ENCODE data around the gene PCDHA8.
"Not testable (repeated sequence)": the region's sequence is repeated elsewhere in the genome, so short reads cannot be mapped to it uniquely, and the experiment has no call there.

The PCDHA8 gene

DNA sequence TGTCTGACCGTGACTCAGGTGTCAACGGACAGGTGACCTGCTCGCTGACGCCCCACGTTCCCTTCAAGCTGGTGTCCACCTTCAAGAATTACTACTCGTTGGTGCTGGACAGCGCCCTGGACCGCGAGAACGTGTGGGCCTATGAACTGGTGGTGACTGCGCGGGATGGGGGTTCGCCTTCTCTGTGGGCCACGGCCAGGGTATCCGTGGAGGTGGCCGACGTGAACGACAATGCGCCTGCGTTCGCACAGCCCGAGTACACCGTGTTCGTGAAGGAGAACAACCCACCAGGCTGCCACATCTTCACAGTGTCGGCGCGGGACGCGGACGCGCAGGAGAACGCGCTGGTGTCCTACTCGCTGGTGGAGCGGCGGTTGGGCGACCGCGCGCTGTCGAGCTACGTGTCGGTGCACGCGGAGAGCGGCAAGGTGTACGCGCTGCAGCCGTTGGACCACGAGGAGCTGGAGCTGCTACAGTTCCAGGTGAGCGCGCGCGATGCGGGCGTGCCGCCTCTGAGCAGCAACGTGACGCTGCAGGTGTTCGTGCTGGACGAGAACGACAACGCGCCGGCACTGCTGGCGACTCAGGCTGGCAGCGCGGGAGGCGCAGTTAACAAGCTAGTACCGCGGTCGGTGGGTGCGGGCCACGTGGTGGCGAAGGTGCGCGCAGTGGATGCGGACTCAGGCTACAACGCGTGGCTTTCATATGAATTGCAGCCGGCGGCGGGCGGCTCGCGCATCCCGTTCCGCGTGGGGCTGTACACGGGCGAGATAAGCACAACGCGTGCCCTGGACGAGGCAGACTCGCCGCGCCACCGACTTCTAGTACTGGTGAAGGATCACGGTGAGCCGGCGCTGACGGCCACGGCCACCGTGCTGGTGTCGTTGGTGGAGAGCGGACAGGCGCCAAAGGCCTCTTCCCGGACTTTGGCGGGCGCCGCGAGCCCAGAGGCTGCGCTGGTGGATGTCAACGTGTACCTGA lies 29.5 kb downstream of the PCDHA8 start:
- Histone ChIP-seq H3K36me3 (ENCODE audit: control insufficient read depth, low read length) (no peaks in the 10 kb centered on the region), H3K4me1 (ENCODE audit: control insufficient read depth, low read length) (no peaks in the 10 kb centered on the region), H3K4me3 (ENCODE audit: low read length) (no peak overlapping the region), H3K27ac (ENCODE audit: low read depth, low read length) (no peak overlapping the region), H3F3A (ENCODE audit: control insufficient read depth, insufficient read depth) (no peaks in the 10 kb centered on the region), H3K4me2 (ENCODE audit: low read length) (no peak overlapping the region), H3K79me2 (ENCODE audit: control insufficient read depth, low read length) (no peaks in the 10 kb centered on the region), H3K27me3 (ENCODE audit: control insufficient read depth, low read length) (0 out of 2 replicates have a peak, but pooled peaks cover 2% of the 10 kb centered on the region), H4K20me1 (ENCODE audit: control insufficient read depth, insufficient read depth, low read depth, low read length) (no peaks in the 10 kb centered on the region), H3K9me3 (ENCODE audit: control insufficient read depth, insufficient read depth, low read length) (no peaks in the 10 kb centered on the region), H3K9me2 (replicated peaks; ENCODE audit: control insufficient read depth, low read length) (no peaks in the 10 kb centered on the region)
- TF ChIP-seq, protein P1, sequence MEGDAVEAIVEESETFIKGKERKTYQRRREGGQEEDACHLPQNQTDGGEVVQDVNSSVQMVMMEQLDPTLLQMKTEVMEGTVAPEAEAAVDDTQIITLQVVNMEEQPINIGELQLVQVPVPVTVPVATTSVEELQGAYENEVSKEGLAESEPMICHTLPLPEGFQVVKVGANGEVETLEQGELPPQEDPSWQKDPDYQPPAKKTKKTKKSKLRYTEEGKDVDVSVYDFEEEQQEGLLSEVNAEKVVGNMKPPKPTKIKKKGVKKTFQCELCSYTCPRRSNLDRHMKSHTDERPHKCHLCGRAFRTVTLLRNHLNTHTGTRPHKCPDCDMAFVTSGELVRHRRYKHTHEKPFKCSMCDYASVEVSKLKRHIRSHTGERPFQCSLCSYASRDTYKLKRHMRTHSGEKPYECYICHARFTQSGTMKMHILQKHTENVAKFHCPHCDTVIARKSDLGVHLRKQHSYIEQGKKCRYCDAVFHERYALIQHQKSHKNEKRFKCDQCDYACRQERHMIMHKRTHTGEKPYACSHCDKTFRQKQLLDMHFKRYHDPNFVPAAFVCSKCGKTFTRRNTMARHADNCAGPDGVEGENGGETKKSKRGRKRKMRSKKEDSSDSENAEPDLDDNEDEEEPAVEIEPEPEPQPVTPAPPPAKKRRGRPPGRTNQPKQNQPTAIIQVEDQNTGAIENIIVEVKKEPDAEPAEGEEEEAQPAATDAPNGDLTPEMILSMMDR (IDR thresholded peaks at IDR 0.05; ENCODE audit: low read depth, low read length, poor library complexity, severe bottlenecking): no peak
- TF ChIP-seq EZH2phosphoT487 (IDR thresholded peaks at IDR 0.05; ENCODE audit: borderline replicate concordance, low read length): no peak

DNA sequence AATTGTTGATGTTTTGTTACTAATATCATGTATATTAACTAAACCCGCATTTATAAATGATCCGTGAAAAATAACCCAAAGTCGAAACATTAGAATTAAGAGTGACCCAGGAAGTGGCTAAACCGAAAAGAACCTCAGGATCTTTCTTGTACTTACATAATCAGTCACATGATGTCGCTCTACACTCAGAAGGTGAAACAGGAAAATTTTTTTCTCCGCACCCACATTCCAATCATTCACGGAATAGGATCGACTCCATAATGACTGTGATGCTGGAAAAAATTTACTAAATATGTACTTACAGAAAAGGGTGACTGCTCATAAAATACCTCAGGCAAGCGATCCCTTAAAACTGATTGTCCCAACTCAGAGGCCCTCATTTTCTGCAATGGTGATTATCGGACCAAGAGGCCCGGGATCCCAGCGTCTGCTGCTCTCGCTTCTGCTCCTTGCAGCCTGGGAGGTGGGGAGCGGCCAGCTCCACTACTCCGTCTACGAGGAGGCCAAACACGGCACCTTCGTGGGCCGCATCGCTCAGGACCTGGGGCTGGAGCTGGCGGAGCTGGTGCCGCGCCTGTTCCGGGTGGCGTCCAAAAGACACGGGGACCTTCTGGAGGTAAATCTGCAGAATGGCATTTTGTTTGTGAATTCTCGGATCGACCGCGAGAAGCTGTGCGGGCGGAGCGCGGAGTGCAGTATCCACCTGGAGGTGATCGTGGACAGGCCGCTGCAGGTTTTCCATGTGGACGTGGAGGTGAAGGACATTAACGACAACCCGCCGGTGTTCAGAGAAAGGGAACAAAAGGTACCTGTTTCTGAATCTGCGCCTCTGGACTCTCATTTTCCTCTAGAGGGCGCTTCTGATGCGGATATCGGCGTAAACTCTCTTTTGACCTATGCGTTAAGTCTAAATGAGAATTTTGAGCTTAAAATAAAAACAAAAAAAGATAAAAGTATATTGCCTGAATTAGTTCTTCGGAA lies 34.4 kb downstream of the PCDHA8 start, which contains the start of gene PCDHA12:
TSS of gene PCDHA12 (plus strand) at position 224 of the 981 bp plus-strand sequence. CDS start at position 389, 165 bp downstream.
- H3K27ac ChIP-seq (ENCODE audit: low read depth, low read length): no peak within 1 kb of the TSS
- no peaks in the 10 kb centered on the region for H3F3A ChIP-seq (ENCODE audit: control insufficient read depth, insufficient read depth)

DNA sequence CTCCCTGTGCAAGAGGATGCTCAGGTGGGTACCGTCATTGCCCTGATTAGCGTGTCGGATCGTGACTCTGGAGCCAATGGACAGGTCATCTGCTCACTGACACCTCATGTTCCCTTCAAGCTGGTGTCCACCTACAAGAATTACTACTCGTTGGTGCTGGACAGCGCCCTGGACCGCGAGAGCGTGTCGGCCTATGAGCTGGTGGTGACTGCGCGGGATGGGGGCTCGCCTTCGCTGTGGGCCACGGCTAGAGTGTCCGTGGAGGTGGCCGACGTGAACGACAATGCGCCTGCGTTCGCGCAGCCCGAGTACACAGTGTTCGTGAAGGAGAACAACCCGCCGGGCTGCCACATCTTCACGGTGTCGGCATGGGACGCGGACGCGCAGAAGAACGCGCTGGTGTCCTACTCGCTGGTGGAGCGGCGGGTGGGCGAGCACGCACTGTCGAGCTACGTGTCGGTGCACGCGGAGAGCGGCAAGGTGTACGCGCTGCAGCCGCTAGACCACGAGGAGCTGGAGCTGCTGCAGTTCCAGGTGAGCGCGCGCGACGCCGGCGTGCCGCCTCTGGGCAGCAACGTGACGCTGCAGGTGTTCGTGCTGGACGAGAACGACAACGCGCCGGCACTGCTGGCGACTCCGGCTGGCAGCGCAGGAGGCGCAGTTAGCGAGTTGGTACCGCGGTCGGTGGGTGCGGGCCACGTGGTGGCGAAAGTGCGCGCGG lies 35.7 kb downstream of the PCDHA8 start:
- not testable (repeated sequence) for H3K4me1 ChIP-seq (ENCODE audit: control insufficient read depth, low read length); H3K9me2 ChIP-seq (replicated peaks; ENCODE audit: control insufficient read depth, low read length); H3K4me2 ChIP-seq (ENCODE audit: low read length); H3F3A ChIP-seq (ENCODE audit: control insufficient read depth, insufficient read depth); H4K20me1 ChIP-seq (ENCODE audit: control insufficient read depth, insufficient read depth, low read depth, low read length); H3K27me3 ChIP-seq (ENCODE audit: control insufficient read depth, low read length); H3K9me3 ChIP-seq (ENCODE audit: control insufficient read depth, insufficient read depth, low read length); H3K27ac ChIP-seq (ENCODE audit: low read depth, low read length); H3K36me3 ChIP-seq (ENCODE audit: control insufficient read depth, low read length); H3K4me3 ChIP-seq (ENCODE audit: low read length); H3K79me2 ChIP-seq (ENCODE audit: control insufficient read depth, low read length)

More for the DNA sequence above, 34.4 kb downstream of the PCDHA8 start, which contains the start of gene PCDHA12:
- no peak for TF ChIP-seq EZH2phosphoT487 (IDR thresholded peaks at IDR 0.05; ENCODE audit: borderline replicate concordance, low read length)
- TF ChIP-seq, protein P1 (IDR thresholded peaks at IDR 0.05; ENCODE audit: low read depth, low read length, poor library complexity, severe bottlenecking): no peak
- Histone ChIP-seq H3K4me1 (ENCODE audit: control insufficient read depth, low read length) (no peaks in the 10 kb centered on the region), H3K36me3 (ENCODE audit: control insufficient read depth, low read length) (no peaks in the 10 kb centered on the region), H3K9me3 (ENCODE audit: control insufficient read depth, insufficient read depth, low read length) (no peaks in the 10 kb centered on the region; the same call in 1 of the 2 replicates), H3K79me2 (ENCODE audit: control insufficient read depth, low read length) (no peaks in the 10 kb centered on the region), H3K9me2 (replicated peaks; ENCODE audit: control insufficient read depth, low read length) (no peaks in the 10 kb centered on the region), H4K20me1 (ENCODE audit: control insufficient read depth, insufficient read depth, low read depth, low read length) (no peaks in the 10 kb centered on the region), H3K4me2 (ENCODE audit: low read length) (no peak within 1 kb of the TSS), H3K4me3 (ENCODE audit: low read length) (no peak within 1 kb of the TSS), H3K27me3 (ENCODE audit: control insufficient read depth, low read length) (no peaks in the 10 kb centered on the region)
